HL-60/S4 treated with phorbol 12-myristate 13-acetate at 8.2 ng/mL for 4 days and 3 days (cell line): ENCODE data around the gene FUT8.
"Not testable (repeated sequence)": the region's sequence is repeated elsewhere in the genome, so short reads cannot be mapped to it uniquely, and the experiment has no call there.

Experiments used
- in situ Hi-C: fragments of 300-500 bp; cut with MboI; formaldehyde crosslinking; loops from 2 replicates; pipeline ENCODE4 v1.15.0; 2022; ENCODE audit warnings: low sequenced_read_pairs

Gene FUT8

GRCh38 chr14:65692566-65692965, 280.0 kb downstream of the FUT8 start:
- in situ Hi-C loops: not testable (repeated sequence)

GRCh38 chr14:65696801-65697200, 284.3 kb downstream of the FUT8 start:
- in situ Hi-C loops: no loop called here

- in situ Hi-C loops: no loop called here
These were observed 291.0 kb downstream of the FUT8 start for GRCh38 chr14:65703521-65703920.

GRCh38 chr14:65703996-65704395, 291.5 kb downstream of the FUT8 start:
- in situ Hi-C loops: no loop called here

GRCh38 chr14:65704437-65704836, 291.9 kb downstream of the FUT8 start:
- in situ Hi-C loops: no loop called here

- in situ Hi-C loops: no loop called here
These were observed 292.3 kb downstream of the FUT8 start for GRCh38 chr14:65704850-65705249.

GRCh38 chr14:65709576-65709975, 297.0 kb downstream of the FUT8 start:
- in situ Hi-C loops: no loop called here

- in situ Hi-C loops: not testable (repeated sequence)
These were observed 304.3 kb downstream of the FUT8 start for GRCh38 chr14:65716813-65717212.

- in situ Hi-C loops: not testable (repeated sequence)
These were observed 304.9 kb downstream of the FUT8 start for GRCh38 chr14:65717384-65717915.

GRCh38 chr14:65718629-65719028, 306.1 kb downstream of the FUT8 start:
- in situ Hi-C loops: no loop called here

- in situ Hi-C loops: no loop called here
These were observed 307.6 kb downstream of the FUT8 start for GRCh38 chr14:65720171-65720570.

- in situ Hi-C loops: no loop called here
These were observed 308.2 kb downstream of the FUT8 start for GRCh38 chr14:65720743-65721142.

- in situ Hi-C loops: no loop called here
These were observed 310.8 kb downstream of the FUT8 start for GRCh38 chr14:65723348-65723747.

GRCh38 chr14:65728604-65729003, 316.1 kb downstream of the FUT8 start:
- in situ Hi-C loops: no loop called here

GRCh38 chr14:65729566-65729965, 317.0 kb downstream of the FUT8 start:
- in situ Hi-C loops: no loop called here

GRCh38 chr14:65731933-65732506, 319.5 kb downstream of the FUT8 start:
- in situ Hi-C loops: no loop called here

- in situ Hi-C loops: no loop called here
These were observed 325.8 kb downstream of the FUT8 start for GRCh38 chr14:65738339-65738738.

- in situ Hi-C loops: no loop called here
These were observed 333.1 kb downstream of the FUT8 start for GRCh38 chr14:65745396-65746190.

GRCh38 chr14:65748796-65749195, 336.3 kb downstream of the FUT8 start:
- in situ Hi-C loops: no loop called here

- in situ Hi-C loops: no loop called here
These were observed 336.8 kb downstream of the FUT8 start for GRCh38 chr14:65749287-65749686.

GRCh38 chr14:65750906-65751305, 338.4 kb downstream of the FUT8 start:
- in situ Hi-C loops: no loop called here

GRCh38 chr14:65751510-65751909, 339.0 kb downstream of the FUT8 start:
- in situ Hi-C loops: no loop called here
